HG03159 (cell line): ENCODE results near the gene YWHAB.
"Not testable (repeated sequence)": the region's sequence is repeated elsewhere in the genome, so short reads cannot be mapped to it uniquely, and the experiment has no call there.

Experiments used
- ATAC-seq: cut with Tn5 transposase; IDR thresholded peaks from one replicate; pipeline ENCODE4 v1.9.1; 2021; ENCODE audit warnings: mild to moderate bottlenecking, moderate library complexity; ENCODE audit not compliant: unreplicated experiment

Gene YWHAB

GRCh38 chr20:44885392-44886265, at the start of gene YWHAB:
Gene YWHAB, plus strand, starts transcription at chr20:44885705. Its CDS starts 15,829 bp downstream, at chr20:44901534.
- peak; percentile 91 for ATAC-seq

GRCh38 chr20:44836601-44837120, 48.8 kb upstream of the YWHAB start:
- no peak for ATAC-seq

- ATAC-seq = no peak
Observed at GRCh38 chr20:44837946-44838345, 47.6 kb upstream of the YWHAB start.

GRCh38 chr20:44838521-44838920, 47.0 kb upstream of the YWHAB start:
- ATAC-seq = no peak

- ATAC-seq = no peak
Observed at GRCh38 chr20:44839481-44839880, 46.0 kb upstream of the YWHAB start.

GRCh38 chr20:44840826-44841225, 44.7 kb upstream of the YWHAB start:
- ATAC-seq = no peak

GRCh38 chr20:44841955-44842354, 43.5 kb upstream of the YWHAB start:
- ATAC-seq = no peak

- no peak for ATAC-seq
Observed at GRCh38 chr20:44843876-44844275, 41.6 kb upstream of the YWHAB start.

GRCh38 chr20:44848254-44849015, 37.1 kb upstream of the YWHAB start:
- no peak for ATAC-seq

GRCh38 chr20:44849703-44850102, 35.8 kb upstream of the YWHAB start:
- no peak for ATAC-seq

GRCh38 chr20:44850272-44850671, 35.2 kb upstream of the YWHAB start:
- ATAC-seq = no peak

GRCh38 chr20:44850837-44851236, 34.7 kb upstream of the YWHAB start:
- no peak for ATAC-seq

GRCh38 chr20:44851545-44851944, 34.0 kb upstream of the YWHAB start:
- no peak for ATAC-seq

- ATAC-seq = no peak
Observed at GRCh38 chr20:44856442-44856841, 29.1 kb upstream of the YWHAB start.

GRCh38 chr20:44856856-44857448, 28.6 kb upstream of the YWHAB start:
- ATAC-seq = no peak

GRCh38 chr20:44858606-44859360, 26.7 kb upstream of the YWHAB start:
- ATAC-seq = no peak

- ATAC-seq = no peak
Observed at GRCh38 chr20:44861531-44862006, 23.9 kb upstream of the YWHAB start.

GRCh38 chr20:44862286-44862685, 23.2 kb upstream of the YWHAB start:
- no peak for ATAC-seq

GRCh38 chr20:44863365-44864084, 22.0 kb upstream of the YWHAB start:
- not testable (repeated sequence) for ATAC-seq

GRCh38 chr20:44864493-44864892, 21.0 kb upstream of the YWHAB start:
- ATAC-seq = not testable (repeated sequence)
